GM21786 (cell line): ENCODE data around the gene ALS2CL.

Experiments used
- ATAC-seq: cut with Tn5 transposase; IDR thresholded peaks from one replicate; pipeline ENCODE4 v1.9.1; 2021; ENCODE audit not compliant: unreplicated experiment

The ALS2CL gene

DNA sequence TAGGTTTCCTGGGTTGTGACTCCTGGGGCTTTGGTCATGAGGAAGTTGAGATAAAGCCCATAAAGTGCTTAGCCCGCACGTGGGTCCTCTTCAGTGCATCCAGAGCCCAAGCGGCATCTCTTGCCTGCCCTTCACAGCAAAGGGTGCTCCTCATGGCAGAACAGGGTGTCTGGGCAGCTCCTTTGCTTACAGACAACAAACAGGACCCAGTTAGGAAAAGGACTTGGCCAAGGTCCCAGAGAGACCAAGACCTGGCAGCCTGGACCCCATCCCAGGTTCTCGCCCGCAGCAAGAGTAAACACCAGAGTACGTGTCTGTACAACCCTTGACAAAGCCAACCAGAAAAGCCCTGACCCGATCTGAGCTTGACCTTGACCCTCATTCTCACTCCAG is 27.0 kb downstream of the ALS2CL start:
- no peak for ATAC-seq

DNA sequence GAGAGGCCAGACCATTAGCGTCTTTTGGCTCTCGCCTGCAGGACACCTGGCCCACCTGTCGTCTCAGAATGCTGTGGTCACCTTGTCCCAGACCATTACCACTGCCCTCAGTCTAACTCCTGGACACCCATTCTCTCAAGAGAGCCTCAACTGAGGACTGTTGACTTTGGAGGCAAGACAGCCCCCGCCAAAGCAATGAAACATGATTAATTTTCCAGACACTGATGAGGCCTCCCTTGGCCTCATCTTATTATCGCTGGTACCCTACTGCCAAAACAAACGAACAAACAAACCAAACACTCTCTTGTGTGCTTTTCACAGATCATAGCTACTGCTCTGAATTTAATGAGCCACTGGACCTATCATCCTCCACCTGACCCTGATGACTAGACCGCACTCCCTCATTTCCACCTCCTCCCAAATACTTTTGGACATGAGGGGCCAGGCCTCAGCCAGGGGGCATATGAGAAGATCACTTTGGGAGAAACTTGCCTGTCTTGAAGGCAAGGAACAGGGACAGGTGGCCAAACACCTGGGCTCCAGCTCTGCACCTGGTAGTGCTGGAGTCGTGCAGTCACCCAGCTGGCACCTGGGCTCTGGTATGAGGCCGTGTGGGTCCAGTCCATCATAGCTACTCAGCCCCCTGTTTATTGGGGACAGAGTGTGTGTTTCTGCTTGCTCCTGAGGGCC is 27.6 kb downstream of the ALS2CL start:
- no peak for ATAC-seq

DNA sequence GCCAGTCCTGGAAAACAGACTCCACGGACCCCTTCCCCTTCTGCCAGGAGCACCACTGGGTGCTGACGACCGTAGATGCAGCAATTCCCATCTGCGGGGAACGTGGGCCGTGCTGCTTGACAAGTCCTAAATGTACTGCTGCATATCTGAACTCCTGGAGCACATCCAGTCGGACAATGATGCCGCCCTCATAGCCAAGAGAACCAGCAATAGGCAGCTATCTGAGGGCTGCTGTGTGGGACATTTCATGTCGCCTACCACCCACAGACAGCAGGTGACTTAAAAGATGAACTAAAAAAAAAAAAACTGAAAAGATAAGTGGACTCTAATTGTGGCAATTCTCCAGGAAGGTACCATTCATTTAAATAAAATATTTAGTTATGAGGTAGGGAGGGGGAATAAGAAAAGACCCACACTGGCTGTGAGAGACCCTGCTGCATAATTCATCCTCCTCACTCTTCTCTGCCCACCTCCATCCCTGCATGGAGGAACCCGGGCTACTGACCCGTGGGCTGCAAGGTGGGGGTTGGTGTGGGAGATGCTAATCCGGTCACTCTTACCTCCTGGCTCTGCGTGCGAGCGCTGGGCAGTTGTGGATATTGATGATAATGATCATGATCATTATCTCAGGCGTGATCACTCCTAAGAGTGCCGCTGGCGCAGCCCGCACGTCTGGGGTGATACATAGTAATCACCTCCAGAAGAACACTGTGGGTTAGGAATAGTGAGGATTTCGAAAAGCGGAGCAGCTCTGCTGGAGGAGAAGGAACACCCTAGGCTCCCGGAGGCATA is 28.3 kb downstream of the ALS2CL start:
- no peak for ATAC-seq

DNA sequence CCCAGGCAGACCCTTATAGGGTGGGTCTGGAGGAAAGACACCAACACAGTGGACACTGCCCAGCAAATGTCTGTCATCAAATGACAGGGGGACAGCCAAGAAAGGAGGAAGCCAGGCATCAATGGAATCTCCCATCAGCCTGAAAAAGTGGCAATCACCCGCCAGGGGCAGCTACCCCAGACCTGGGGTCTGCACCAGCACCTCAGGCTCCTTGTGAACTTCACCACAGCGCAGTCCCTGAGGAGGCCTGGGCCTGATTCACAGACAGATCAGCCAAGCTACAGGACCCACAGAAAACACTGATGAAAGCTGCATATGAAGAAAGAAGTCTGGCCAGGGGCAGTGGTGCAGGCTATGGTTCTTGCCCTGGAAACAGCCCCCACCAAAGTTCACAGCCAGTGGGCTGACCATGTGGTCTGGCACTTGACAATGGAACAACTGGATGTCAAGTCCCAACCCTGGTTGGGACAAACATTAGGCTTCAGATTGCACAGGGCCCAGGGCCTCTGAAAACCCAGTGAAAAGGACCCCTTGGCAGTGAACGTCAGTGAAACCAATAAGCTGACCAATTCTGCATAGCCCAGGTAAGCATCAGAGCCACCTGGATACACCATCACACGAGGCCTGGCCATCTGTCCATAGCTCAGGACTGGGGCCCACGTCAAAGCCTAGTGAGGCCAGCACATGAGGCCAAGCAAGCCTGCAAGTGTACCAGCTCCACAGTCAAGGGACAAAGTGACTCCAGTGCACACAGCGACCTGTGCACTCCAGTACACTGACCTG is 29.1 kb downstream of the ALS2CL start:
- ATAC-seq = no peak

- no peak for ATAC-seq
These were observed 29.8 kb downstream of the ALS2CL start for GRCh38 chr3:46663591-46664135.

DNA sequence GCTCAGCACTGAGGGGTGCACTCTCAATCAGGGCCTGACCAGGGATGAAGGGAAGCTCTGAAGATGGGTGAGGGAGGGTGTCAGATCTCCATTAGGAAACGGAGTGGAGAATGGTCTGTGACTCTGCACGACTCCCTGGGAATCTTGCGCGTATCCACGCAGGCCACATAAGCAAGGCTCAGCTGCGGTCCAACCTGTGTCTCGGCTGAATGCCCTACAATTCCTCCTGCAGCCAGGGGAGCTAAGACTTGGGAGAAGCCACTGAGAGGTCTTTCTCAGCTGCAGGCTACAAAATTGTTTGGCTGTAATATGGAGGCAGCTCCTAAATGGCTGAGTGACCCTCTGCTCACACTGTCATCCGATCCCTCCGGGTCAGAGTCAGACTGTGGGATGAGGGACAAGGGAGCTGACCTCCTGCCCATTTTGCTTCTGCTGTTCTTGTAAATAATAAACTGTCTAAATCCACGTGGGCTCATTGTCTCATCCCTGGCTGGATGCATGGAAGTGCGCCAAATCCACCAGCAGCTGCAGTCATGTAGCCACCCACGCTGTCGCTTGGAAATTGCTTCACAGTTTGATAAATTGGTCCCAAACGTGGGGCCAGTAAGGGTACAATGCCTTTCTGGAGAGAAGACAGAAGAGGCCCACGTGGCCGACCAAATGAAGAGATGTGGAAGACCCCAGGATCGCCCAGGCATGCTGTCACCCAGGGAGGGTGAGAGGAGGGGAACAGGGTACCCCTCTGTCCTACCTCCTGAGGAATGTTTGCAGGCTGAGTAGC is 30.5 kb downstream of the ALS2CL start:
- no peak for ATAC-seq

DNA sequence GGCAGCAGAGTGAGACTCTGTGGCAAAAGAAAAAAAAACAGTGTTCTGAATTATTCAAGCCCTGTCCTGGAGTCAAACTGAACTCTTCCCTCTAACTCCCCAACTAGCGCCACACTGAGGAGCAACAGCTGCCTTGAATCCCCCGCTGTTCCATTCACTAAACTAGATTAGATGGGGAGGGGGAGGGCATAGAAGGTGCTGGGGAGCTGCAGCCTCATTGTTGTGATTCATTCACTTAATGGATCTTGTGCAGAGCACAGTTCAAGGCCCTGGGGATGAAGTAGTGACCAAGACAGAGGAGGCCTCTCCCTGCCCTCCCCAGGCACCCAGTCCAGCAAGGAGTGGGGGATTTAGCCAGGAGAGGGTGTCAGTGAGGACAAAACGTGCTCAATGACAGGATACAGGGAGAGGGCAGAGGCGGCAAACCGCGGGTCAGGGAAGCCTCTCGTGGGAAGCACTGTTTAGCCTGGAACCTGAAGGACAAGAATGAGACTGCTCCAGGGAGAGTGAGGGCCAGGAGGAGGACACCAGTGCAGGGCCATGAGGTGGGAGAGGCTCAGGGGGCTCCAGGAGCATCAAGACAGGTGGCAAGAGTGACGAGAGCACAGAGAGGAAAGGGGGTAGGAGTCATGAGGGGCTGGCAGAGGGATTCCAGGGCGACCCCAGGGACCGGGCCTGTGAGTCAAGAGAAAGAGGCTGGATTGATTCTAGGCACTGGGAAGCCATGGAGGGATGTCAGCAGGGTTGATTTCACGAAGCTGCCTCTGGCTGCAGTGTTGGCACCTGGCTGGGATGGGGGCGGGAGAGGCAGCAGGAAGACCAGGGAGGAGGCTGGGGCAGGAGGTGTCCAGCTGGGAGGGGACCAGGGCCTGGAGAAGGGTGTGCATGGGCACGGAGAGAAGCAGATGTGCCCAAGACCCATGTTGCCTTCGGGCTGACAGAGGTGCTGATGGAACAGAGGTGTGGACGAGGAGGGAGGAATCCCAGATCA is 31.4 kb downstream of the ALS2CL start:
- ATAC-seq = no peak

GRCh38 chr3:46660543-46661523 is 32.6 kb downstream of the ALS2CL start:
- no peak for ATAC-seq

GRCh38 chr3:46660003-46660402 is 33.5 kb downstream of the ALS2CL start:
- no peak for ATAC-seq

- ATAC-seq = no peak
These were observed 34.2 kb downstream of the ALS2CL start for GRCh38 chr3:46659285-46659684.

DNA sequence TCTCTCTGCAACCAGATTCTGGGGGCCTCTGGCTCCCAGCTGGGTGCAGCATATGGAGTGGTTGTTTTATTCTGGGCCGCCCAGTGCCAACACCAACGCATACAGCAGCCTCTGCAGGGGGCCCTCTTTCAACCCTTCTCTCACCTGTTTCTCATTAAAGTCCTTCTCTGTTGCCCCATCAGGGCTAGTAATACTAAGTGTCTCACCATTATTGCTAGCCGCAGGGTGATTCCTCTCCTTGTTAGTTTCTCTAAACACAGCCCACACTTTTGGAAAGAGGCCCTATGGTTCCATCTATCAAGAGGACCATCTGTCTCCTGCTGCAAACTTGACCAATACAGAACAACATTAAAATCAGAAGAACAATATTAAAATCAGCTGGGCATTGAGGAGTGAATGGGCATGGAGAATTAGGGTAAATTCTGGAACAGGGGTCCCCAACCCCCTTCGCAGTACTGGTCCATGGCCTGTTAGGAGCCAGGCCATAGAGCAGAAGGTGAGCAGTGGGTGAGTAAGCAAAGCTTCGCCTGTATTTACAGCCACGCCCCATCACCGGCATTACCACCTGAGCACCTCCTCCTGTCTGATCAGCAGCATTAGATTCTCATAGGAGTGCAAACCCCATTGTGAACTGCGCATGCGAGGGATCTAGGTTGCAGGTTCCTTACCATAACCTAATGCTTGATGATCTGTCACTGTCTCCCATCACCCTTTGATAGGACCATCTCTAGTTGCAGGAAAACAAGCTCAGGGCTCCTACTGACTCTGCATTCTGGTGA is 36.5 kb downstream of the ALS2CL start:
- no peak for ATAC-seq

DNA sequence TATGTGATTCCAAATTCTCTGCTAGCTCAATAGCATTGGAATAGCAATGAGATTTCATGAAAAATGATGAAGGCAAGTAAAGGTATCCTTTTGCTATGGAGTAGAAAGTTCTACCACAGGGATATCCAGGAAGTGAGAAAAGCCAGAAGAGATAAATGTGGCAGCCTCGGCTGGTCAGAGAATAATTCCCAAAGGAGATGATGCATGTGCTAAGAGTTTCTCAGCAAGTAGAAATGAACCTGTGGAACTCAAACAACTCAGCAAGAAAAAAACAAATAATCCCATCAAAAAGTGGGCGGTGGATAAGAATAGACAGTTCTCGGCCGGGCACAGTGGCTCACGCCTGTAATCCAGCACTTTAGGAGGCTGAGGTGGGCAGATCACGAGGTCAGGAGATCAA is 38.2 kb downstream of the ALS2CL start:
- no peak for ATAC-seq

- no peak for ATAC-seq
These were observed 42.4 kb downstream of the ALS2CL start for GRCh38 chr3:46651084-46651483.

DNA sequence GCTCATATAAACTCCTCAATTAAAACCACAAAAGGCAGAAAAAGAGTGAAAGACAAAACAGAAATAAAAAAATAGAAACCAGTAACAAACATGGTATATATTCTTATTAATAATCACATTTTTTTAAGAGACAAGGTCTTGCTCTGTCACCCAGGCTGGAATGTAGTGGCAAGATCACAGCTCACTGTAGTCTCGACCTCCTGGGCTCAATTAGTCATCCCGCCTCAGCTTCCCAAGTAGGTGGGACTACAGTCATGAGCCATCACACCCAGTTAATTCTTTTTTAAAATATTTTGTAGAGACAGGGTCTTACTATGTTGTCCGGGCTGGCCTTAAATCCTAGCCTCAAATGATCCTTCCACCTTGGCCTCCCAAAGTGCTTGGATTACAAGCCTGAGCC is 44.0 kb downstream of the ALS2CL start:
- ATAC-seq = no peak

GRCh38 chr3:46648096-46648495 is 45.4 kb downstream of the ALS2CL start:
- no peak for ATAC-seq

- ATAC-seq = no peak
These were observed 46.8 kb downstream of the ALS2CL start for GRCh38 chr3:46646700-46647099.

DNA sequence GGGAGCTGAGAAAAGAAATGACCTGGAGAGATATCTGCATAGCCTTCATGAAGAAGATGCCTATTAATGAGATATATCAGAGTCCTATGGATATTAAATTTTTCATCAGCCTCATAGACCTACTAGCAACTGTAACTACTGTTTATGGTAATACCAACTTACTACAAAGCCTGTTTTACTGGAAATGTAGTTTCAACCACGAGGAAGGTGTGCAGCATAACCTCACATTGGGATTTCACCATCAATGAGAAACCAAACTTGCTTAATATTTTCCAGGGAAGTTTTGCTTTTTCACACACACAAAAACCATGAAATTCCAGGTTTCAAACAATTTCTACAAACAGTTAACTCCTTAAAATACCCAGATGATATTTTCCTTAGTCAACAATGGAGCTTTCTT is 49.8 kb downstream of the ALS2CL start:
- no peak for ATAC-seq

- no peak for ATAC-seq
These were observed 50.5 kb downstream of the ALS2CL start for GRCh38 chr3:46642971-46643370.
